Measurements from ENCODE around the gene CD99.

The CD99 gene

DNA sequence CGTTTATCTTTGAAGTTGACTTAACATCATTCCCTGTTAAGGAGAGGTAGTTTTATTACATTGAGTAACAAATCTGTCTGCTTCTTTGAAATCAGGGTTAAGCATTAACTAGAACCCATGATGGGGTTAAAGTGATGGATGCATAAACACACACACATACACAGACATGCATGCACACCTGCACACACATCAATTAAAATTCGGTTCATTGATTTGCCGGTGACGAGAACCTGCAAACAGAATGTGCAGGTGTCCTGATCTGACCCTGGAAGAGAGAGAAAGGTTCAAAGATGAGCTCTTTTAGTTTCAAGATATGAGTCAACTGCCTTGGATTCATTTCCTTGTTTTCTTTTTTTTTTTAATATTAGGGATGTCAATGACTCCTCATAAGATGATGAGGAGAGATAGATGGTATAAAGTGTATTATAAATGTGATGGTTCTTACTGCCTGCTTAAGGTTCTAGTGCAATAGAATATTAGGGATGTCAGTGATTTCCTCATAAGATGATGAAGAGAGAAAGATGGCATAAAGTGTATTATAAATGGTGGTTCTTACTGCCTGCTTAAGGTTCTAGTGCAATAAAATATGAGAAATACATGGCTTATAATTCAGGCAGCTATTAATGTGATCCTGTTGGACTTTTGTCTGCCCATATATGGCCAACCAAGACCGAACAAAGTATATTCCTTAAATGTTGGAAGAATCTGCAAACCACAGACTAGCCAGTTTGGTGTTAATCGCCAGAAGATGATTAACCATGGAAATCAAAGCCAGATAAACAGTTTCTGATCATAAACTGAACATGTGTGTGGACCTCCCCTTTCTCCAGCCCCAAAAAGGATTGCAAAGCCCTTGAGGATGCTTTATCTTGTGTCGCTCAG, 14.1 kb upstream of the CD99 start:
- DNase-seq, result no peak

DNA sequence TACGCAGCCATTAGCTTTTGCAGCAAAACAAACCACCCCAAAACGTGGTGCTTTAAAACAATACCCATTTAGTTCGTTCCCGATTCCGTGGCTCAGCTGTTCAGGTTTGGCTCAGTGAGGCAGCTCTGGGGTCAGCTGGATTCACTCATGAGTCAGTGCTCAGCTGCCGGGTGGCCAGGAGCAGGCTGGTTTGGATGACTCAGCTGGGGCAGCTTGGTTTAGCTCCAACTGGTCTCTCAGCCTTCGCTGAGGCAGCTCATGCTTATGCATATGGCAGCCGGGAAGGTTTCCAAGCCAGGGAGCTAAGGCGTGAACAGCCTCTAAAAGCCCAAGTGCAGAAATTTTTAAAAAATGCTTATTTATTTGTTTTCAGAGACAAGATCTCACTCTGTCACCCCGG, 13.3 kb upstream of the CD99 start:
- DNase-seq, result no peak

DNA sequence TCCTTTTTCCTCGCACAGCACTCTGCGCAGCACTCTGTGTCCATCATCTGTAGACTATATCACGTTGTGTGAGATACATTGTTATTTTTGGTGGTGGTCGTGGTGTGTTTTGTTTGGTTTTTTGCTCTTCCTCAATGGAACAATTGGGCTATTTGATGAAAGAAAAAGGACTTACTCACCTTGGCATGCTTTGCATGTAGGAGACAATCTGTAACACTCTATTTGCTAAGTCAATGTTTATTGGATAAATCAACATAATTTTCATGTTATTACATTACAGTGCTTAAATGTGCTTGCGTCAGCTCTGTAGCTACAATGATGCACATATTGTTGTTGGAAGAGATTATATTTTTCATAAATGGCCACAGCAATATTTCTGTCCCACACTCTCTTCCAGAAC, 12.5 kb upstream of the CD99 start:
- no peak for DNase-seq

DNA sequence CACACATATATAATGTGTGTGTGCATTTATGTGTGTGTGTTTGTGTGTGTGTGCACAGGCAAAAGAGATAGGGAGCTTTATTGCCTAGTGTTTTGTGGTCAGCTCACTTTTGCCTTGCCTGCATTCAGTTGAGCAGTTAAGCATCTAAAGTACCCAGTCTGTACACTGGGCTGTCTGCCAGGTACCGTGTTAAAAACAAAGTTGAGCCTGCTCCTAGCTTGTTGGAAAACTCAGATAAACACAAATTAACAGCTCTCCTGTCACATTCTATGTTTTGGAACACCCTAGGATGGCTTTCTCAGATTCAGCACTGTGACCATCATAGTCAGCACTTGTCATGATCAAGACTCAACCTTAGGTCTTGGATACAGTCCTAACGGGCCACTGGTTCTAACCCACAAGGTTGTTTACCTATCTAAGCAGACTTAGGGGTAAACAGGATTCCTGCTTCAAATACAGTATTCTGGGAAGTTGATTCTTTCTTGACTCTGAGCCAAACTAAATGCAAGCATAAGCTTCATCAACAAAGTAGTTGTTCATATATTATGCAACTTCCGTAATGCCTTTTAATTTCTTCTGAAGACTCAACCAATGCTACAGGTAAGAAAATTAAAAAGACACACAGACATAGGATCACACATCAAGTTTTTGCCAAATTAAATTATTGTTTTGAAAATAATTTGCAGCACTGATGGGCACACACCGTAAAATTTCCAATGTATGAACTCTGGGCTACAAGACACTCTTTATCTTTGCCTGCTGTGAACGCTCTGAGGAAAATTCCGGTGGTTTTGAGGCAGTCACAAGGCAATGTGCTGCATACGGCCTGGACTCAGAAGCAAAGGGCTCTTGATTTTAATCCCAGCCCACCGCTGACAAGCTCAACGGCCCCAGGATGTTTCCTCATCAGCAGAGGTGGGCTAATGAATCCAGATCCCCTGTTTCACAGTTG, 11.3 kb upstream of the CD99 start:
- DNase-seq, result no peak

DNA sequence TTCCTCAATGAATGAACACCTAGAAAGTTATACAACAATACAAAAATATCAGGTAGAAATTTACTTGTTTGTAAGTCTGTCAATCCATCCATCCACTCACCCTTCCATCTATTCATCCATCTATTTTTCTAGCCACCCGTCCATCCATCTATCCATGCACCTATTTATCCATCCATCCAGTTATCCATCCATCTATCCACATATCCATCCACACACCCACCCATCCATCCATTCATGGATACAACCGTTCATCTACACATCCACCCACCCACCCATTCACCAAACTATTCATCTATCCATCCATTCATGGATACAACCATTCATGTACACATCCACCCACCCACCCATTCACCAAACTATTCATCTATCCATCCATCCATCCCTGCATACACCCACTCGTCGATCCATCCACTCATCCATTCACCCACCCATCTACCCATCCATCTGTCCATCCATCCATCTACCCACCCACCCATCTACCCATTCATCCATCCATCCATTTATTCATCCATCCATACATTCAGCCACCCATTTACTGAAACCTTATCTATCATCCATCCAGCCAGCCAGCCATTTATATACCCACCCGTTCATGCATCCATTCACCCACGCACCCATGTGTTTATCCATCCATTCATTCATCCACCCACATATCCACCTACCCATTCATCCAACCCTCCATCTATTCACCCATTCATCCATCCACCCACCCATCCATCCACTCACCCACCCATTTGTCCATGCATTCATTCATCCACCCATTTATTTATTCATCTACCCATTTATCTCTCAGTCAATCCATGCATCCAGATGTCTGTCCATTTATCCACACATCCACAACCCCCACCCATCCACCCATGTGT, 10.4 kb upstream of the CD99 start:
- DNase-seq, result no peak

DNA sequence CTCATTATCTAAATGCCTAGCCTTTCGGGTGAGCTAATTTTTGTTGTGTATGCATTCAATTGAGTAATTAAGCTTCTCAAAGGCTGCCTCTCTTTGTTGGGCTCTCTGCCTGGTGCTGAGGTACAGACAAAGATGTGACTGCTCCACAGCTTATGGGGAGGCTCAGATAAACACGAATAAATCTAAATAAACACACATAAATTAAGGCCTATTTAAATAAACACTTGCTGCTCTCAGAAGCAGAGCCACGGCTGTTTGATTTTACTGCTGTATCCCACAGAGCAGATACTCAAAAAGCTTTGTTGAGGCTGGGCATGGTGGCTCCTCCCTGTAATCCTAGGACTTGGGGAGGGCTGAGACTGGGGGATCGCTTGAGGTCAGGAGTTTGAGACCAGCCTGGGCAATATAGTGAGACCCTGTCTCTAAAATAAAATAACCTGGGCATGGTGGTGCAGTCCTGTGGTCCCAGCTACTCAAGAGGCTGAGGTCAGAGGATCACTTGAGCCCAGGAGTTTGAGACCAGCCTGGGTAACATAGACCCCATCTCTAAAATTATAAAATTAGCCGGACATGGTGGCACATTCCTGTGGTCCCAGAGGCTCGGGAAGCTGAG, 8.4 kb upstream of the CD99 start:
- no peak for DNase-seq

DNA sequence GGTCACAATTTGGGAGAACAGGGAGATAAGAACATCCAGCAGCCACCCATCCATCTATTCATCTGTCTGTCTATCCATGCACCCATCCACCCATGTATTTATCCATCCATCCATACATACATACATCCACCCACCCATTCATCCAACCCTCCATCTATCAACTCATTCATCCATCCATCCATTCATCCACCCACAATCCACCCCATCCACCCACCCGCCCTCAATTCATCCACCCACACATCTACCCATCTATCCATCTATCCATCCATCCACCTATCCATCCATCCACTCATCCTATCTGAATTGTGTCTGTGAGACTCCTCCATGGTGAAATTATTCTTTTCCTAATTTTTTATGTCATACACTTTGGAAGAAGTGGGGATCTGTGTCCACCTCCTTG, 6.8 kb upstream of the CD99 start:
- no peak for DNase-seq

DNA sequence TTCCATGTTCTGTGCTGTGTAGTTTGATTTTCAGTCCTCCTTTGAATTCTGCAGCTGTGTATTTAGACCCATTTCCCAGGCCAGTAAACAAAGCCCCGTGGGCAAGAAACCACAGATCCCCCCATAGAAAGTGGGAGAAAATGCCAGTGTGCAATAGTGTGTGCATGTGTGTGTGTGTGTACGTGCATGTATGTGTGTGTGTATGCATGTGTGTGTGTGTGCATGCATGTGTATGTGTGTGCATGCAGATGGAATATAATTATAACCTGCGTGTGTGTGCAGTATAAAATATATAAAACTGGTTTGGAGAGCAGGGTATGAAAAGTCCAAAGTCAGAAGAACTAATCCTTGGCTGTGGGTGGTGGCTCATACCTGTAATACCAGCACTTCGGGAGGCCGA, 5.2 kb upstream of the CD99 start:
- DNase-seq, result no peak

DNA sequence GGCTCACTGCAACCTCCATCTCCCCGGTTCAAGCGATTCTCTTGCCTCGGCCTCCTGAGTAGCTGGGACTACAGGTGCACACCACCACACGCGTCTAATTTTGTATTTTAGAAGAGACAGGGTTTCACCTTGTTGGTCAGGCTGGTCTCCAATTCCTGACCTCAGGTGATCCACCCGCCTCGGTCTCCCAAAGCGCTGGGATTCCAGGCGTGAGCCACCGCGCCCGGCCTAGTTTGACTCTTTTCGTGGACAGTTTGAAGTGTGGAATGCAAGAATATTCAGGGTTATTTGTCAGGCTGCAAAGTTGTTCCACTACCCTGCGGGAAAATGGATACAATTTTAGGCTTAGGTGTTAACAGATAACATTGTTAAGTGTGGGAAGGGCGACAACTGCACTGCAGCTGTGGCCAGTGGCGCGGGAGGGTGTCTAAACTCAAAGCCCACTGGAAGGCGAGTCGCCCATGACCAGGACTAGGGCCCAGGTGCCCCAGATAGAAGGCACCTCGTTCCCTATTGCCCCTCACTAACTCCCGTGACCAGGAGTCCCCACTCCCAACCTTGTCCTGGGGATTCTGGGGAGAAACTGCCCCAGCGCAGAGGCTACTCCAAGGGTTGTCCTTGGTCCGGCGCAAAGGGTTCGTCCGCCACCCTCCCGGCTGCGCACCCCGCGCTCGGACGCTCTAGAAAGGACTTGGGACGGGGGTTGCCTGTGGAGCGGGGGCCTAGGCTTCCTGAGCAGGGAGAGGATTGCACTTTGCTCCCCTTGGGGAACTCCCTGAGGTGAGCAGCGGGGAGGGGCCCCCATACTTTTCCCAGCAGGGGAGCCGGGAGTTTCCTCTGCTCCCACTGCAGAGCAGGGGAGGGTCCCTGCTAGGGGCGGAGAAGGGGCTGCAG, 1.1 kb upstream of the CD99 start:
- DNase-seq, result no peak

DNA sequence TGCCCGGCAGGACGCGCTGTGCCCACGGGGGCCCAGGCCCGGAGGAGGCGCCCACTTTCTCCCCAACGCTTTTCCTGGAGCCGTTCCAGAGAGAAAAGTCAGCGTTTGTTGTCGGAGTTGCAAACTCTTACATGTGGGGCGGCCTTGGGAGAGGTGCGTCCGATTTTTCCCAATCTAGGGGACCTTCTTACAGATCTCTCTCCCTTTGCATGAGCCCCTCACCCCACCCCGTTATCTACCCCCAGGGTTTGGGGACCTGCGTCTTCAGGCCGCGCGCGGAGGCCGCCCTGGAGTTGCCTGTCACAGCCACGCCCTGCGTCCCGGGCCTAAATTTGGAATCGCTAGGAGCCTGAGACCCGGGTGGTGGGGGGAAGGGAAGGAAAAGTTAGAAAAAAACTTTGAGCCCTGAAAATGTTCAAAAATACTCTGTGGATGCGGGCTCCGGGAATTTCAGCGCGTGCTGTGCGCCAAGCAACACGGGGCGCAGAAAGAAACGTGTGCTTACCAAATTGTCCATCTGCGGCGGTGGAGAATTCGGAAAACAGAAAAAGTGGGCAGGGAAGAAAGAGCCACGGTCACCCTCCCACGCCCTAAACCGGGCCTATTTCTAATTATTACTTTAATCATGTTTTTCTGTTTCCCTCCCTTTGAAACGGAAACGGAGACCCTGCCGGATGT, 587 bp downstream of the CD99 start:
- no peak for DNase-seq

DNA sequence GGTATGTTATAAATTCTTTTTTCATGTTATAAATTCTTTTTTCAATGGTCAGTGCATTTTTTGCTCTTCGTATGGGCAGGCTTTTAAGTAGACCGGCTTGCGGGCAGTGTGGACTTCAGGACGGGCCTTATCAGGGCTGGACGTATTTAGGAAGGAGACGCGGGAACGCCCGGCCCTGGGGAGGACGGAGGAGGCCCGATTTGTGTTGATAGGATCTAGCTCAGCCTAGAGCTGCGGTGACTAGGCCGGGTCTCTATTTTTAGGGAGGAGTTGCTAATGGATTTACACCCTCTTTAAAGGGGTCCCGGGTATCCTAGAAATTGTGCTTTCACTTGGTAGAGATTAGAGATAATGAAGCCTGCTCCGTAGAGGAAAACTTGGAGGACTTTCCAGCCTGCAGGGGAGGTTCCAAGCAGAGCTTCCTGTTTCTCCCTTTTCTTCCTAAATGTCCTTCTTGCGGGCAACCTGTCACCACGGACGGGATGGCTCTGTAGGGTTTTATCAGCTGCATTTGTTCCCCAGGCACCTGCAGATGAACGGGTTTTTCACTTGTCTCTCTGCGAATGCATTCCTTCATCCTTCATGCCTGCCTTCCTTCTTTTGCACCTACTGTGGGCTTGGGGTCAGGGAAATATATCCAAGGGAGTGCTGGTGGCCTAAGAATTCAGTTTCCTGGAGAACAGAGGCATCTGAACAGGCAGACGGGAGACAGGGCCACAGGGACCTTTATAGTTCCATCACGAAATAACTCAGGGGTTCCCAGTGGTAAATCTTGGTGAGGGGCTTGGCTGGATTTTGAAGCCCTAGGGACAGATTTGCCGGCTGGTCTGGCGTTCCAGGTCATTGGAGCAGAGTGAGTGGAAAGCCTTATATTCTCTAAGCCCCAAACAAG, 1.4 kb downstream of the CD99 start:
- no peak for DNase-seq

DNA sequence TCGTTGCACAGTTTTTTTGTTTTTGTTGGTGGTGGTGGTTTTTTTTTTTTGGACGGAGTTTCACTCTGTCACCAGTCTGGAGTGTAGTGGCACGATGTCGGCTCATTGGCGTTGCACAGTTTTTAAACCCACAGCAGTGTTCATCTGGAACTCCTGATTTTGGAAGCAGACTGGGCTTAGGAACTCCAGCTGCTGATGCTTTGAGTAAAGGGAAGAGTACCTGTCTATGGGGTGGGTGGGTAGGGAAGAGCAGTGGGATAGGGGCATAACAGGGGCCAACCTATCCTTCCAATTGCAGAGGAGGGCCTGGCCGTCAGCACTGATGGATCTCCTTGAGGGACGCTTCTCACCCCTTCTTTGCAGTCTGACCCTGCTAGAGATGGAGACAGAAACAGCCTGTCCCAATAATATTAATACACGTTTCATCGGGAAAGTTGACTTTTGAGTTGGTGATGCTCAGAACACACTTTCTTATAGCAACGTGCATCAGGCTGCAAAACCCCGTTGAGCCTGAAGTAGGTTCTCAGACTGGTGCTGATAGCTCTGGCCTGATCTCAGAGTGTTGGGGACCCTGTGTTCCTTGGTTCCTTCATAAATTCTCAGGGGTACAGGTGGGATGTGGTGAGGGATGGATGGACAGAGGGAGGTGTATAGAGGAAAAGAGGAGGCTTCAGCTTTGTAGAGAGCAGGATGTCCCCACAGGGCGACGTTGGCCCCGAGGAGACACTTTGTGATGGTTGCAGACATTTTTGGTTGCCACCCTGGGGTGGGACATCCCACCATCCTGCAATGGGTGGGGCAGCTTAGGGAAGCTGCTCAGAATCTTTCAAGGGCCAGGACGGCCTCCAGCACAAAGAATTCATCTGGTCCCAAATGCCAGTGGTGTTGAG, 2.3 kb downstream of the CD99 start:
- no peak for DNase-seq

DNA sequence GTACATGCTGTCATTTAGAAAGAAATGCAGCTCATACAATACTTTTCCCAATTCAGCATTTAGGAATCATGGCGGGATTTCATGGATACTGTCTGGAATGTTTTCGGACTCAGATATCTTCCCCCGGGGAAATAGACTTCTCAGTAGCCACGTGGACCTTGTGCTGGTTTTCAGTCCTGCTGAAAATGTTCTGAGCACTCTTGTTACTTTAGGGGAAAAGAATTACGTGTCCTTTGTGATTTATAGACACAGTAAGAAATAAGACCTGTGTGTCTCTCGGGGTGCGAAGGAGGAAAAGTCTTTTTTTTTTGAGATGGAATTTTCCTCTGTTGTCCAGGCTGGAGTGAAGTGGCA, 3.8 kb downstream of the CD99 start:
- DNase-seq, result no peak

DNA sequence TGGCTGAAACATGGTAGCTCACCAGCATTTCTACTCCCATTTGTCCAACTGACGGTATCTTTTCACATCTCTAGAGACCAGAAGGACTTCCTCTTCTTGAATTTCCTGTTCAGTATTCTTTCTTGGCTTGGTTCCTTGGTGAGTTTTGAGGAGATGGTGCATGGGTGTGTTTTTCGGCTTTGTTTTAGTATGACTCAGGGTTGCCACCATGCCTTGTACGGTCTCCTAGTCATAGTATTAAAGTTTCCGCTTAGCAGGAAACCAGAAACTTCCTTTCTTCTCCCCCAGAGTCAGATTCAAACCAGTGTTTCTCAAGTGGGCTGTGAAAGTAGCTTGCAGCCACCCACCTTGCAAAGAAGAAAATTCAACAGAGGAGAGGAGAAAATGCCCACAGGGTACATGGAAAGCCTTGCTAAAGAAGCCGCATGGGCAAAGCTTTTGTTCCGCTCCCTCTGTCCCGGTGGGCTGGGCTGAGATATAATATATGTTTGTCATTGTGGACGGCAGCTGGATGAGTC, 5.7 kb downstream of the CD99 start:
- peak; percentile 47 for DNase-seq

DNA sequence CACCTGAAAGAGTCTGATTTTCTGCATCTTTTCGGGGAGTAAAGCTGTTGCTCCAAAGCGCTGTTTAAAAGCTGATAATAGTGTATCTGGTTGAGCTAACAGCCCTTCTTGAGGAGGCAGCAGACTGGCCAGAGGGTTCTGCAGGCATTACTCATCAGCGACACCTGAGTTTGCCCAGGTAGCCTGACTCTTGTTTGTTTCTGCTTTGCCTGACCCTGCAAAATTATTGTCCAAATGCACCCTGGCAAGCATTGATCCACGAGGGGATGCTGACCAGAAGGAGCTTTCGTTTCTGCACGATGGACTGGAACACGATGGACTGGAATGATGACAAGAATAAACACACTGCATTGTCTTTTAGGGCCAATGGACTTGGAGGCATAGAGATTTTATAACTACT, 6.2 kb downstream of the CD99 start:
- no peak for DNase-seq

DNA sequence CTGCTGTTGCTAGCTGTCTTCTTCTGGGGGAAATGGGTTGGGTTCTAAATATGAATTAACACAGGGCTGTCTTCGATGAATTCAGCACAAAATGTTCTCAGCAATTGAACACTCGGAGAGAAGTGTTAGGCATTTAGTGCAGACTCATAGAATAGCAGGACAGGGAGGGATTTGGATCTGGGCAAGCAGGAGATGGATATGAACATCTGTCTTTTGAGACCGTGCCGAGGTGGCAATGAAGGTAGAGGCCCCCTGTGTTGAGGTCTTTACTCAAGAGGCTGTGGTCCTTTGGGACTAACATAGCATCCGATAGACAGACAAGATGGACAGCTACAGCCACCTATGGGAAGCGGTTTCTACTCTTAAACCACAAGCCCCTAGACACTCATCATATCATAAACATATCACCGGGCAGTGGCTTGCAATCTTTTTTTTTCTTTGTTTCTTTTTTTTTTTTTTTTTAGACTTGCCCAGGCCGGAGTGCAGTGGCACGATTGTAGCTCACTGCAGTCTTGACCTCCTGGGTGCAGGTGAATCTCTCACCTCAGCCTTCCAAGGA, 6.7 kb downstream of the CD99 start:
- no peak for DNase-seq

DNA sequence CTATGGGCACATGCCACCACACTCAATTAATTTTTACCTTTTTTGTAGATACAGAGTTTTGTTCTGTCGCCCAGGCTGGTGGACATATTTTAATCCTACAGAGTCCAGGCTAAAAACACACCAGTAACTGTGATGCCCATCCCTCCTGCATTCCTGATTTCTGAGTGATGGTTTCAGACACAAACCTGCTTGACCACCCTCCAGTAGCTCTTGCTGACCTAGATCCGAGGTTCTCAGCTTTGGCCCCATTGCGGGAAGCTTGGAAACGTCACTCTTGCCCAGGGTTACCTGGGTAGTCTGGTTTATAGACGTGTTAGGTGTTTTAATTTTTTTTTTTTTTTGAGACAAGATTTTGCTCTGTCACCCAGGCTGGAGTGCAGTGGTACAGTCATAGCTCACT, 7.5 kb downstream of the CD99 start:
- no peak for DNase-seq

DNA sequence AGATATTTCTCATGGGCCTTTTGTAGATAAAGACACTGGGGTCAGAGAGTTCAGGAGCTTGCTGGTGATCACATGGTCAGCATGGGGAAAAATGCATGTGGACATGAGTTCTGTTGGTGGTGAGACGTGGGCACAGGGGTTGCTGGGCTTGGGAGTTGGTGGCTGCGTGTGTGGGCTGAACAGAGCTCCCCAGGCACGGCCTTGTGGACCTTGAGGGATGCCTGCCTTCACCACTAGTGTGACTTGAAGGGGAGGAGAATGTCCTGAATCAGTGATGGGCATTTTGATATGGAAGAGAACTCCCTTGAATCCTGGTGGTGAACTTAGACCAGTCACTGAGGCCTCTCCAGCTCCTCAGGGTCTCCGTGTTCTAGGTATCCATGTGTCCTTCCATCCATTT, 8.9 kb downstream of the CD99 start:
- no peak for DNase-seq
